Neural progenitor cell (in vitro differentiated cells): ENCODE data around the gene GRB7.
A peak's percentile ranks its signal among the peaks of the same experiment; 100 is the strongest.

Experiments
- EZH2 ChIP-seq: fragments of 200-600 bp; sonication (generic); IDR thresholded peaks from 2 replicates; pipeline ENCODE4 v1.6.1; 2017; ENCODE audit warnings: antibody characterized with exemption, mild to moderate bottlenecking, moderate library complexity
- TF ChIP-seq, protein P1 (sequence below): fragments of 200-600 bp; sonication (generic); IDR thresholded peaks from 2 replicates; pipeline ENCODE4 v1.5.1; 2017; ENCODE audit warnings: antibody characterized with exemption, mild to moderate bottlenecking

DNA sequence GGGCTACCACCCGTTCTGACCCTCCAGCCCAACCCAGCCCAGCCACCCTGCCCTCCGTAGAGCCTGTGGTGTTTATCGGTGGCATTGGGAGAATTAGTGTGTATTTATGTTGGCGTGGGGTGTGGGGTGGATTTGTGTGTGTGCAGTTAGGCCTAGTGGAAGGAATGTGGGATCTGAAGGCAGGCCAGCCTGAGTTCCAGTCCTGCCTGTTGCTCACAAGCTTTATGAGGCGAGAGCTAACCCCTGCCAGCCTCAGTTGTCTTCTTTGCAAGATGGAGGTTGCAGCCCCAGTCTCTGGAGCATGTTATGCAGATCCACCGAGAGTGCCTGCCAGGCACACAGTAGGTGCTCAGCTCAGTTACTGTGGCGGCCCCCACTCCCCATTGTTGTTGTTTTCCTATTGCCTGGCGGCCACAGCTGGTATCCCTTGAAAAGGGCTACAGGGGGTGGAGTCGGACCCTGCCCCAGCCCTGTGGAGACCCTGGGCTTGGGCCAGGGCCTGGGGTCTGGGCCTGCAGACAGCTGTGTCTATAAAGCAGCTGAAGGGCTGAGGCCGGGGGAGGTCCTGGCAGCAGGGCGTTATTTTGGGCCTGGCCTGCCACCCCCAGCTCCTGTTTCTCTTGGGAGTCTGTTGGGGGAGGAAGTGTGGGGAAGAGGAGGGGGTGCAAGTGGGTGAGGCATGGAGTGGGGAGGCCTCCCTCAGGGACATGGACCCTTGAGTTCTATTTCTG, 32.8 kb upstream of the GRB7 start:
- TF ChIP-seq, protein P1, sequence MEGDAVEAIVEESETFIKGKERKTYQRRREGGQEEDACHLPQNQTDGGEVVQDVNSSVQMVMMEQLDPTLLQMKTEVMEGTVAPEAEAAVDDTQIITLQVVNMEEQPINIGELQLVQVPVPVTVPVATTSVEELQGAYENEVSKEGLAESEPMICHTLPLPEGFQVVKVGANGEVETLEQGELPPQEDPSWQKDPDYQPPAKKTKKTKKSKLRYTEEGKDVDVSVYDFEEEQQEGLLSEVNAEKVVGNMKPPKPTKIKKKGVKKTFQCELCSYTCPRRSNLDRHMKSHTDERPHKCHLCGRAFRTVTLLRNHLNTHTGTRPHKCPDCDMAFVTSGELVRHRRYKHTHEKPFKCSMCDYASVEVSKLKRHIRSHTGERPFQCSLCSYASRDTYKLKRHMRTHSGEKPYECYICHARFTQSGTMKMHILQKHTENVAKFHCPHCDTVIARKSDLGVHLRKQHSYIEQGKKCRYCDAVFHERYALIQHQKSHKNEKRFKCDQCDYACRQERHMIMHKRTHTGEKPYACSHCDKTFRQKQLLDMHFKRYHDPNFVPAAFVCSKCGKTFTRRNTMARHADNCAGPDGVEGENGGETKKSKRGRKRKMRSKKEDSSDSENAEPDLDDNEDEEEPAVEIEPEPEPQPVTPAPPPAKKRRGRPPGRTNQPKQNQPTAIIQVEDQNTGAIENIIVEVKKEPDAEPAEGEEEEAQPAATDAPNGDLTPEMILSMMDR = peak; percentile 7
- no peak for TF ChIP-seq EZH2
